ENCODE data around the gene TGOLN2.

TGOLN2 gene

GRCh38 chr2:85291425-85292023 lies 36.3 kb downstream of the TGOLN2 start:
- no peak for FAIRE-seq
- no peak for DNase-seq (ENCODE audit: insufficient read length, low spot score)
- TF ChIP-seq, protein P1, sequence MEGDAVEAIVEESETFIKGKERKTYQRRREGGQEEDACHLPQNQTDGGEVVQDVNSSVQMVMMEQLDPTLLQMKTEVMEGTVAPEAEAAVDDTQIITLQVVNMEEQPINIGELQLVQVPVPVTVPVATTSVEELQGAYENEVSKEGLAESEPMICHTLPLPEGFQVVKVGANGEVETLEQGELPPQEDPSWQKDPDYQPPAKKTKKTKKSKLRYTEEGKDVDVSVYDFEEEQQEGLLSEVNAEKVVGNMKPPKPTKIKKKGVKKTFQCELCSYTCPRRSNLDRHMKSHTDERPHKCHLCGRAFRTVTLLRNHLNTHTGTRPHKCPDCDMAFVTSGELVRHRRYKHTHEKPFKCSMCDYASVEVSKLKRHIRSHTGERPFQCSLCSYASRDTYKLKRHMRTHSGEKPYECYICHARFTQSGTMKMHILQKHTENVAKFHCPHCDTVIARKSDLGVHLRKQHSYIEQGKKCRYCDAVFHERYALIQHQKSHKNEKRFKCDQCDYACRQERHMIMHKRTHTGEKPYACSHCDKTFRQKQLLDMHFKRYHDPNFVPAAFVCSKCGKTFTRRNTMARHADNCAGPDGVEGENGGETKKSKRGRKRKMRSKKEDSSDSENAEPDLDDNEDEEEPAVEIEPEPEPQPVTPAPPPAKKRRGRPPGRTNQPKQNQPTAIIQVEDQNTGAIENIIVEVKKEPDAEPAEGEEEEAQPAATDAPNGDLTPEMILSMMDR (IDR thresholded peaks at IDR 0.05; ENCODE audit: insufficient read depth, missing control alignments) = no peak

DNA sequence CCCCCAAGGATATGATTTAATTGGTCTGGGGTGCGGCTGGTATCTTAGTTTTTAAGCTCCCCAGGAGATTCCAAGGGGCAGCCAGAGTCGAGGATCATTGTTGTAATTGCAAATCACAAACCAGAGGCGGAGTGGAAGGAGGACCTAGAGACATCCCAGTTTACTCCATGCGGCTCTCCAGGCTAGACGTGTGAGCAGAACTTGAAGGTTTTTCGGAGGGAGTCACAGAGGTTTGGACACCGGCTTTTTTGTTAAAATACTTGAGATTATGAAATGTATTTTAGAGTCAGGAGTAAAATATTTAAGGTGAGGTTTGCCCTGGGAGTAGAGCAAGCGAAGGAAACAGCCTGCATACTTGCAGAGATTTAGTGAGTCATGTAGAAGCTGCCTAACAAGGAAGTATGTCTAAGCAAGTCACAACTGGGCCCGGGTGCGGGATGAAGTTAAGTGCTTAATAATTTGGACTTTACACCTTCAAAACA lies 39.5 kb downstream of the TGOLN2 start:
- DNase-seq (ENCODE audit: insufficient read length, low spot score) = peak; percentile 53
- no peak for FAIRE-seq
- TF ChIP-seq, protein P1 (IDR thresholded peaks at IDR 0.05; ENCODE audit: insufficient read depth, missing control alignments) = no peak

DNA sequence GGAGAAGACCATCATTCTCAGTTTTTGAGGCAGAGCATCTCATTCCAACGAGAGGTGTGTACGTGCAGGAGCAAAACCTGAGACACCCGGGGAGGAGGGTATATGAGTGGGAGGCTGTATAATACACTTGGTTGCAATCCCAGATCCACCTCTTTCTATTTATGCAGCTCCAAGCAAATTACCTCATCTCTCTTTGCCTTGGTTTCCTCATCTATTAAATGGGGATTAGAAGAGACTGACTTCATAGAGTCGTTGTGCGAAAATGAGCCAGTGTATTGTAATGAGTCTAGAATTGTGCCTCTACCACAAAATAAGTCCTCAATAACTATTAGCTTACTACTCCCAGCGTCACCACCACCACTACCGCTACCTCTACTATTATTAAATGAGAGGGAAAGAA lies 40.1 kb downstream of the TGOLN2 start:
- TF ChIP-seq, protein P1 (IDR thresholded peaks at IDR 0.05; ENCODE audit: insufficient read depth, missing control alignments) = no peak
- no peak for DNase-seq (ENCODE audit: insufficient read length, low spot score)
- FAIRE-seq = no peak

DNA sequence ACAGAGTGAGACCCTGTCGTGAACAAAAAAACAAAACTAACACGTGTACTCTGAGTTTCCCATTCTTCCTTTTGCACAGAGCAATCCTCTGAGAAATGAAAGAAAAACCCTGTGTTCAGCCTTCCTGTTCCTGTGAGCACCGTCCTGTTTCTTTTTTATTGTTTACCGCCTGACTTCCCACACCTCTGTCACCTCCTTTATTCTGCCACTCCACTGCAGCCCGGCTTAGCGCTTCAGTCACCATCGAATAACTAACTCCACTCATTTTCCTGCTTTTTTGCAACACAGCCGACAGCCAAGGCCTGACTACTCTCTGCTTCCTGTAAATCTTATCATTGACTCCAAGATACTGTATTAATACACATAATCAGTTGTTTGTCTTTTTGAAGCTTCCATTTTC lies 40.9 kb downstream of the TGOLN2 start:
- FAIRE-seq = no peak
- TF ChIP-seq, protein P1 (IDR thresholded peaks at IDR 0.05; ENCODE audit: insufficient read depth, missing control alignments) = no peak
- DNase-seq (ENCODE audit: insufficient read length, low spot score) = no peak

DNA sequence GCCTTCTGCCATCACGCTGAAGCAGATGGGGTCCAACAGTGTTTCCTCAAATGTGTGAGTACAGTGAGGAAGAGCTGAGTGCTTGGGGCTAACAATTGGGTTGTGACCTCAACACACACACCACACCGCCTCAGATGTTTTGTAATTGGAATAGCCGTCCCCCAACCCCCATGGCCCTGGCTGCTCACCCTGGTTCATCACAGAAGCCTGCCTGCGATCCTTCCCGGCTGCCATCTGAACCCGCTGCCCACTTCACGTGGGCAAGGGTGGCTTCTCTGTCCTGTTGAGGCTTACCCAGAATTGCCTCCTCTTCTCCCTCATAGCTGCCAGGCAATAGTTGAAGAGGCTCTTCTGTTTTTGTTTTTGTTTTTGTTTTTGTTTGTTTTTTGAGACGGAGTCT lies 44.1 kb downstream of the TGOLN2 start:
- TF ChIP-seq, protein P1 (IDR thresholded peaks at IDR 0.05; ENCODE audit: insufficient read depth, missing control alignments) = no peak
- no peak for FAIRE-seq
- DNase-seq (ENCODE audit: insufficient read length, low spot score) = no peak

DNA sequence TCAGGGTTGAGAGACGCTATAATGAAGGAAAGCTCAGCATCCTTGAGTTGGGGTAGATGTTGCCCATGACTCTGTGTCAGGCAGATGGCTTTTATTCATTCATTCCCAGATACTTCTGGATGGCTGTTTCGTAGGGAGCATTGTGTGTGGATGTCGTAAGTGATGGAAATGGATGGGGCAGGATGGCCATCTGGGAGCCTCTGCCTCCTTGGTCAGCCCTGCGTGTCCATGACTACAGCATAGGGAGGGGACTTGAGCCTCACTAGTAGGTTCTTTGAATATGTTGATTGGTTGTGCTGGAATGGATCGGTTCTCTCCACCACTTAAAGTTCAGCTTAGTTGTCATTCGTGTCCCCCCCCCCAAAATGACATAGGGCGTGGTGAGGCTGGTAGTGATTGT lies 44.9 kb downstream of the TGOLN2 start:
- no peak for FAIRE-seq
- TF ChIP-seq, protein P1 (IDR thresholded peaks at IDR 0.05; ENCODE audit: insufficient read depth, missing control alignments) = no peak
- DNase-seq (ENCODE audit: insufficient read length, low spot score) = no peak

- TF ChIP-seq, protein P1 (IDR thresholded peaks at IDR 0.05; ENCODE audit: insufficient read depth, missing control alignments) = no peak
- FAIRE-seq (no peak), DNase-seq (ENCODE audit: insufficient read length, low spot score) (no peak)
Observed at GRCh38 chr2:85281553-85281952, 46.2 kb downstream of the TGOLN2 start.

Measured in D721Med (cell line).